Transverse colon (tissue), 4 donors: ENCODE data around the gene LRRC3C. TPM values are rescaled to one million over a fixed set of nuclear protein-coding genes. Genes with fewer than 3 reads are reported as not detected.

ENCODE experiments used
- DNase-seq: peaks from one replicate; pipeline ENCODE4 v3.0.0-alpha.2; 2019
- H3K27ac ChIP-seq, 4 donors: fragments of 200-600 bp; sonication (generic); 2 replicates each; pipeline ENCODE4 v1.5.1; 2016 to 2018; ENCODE audit warnings: inconsistent platforms in 4 of 4
- H3K27me3 ChIP-seq: fragments of 200-600 bp; sonication (generic); 2 replicates; pipeline ENCODE4 v1.5.1; 2017; ENCODE audit warnings: inconsistent platforms
- H3K36me3 ChIP-seq, 4 donors: fragments of 200-600 bp; sonication (generic); 2 replicates each; pipeline ENCODE4 v1.5.1; 2017 to 2019; ENCODE audit warnings: inconsistent platforms in 4 of 4
- H3K4me1 ChIP-seq, 4 donors: fragments of 200-600 bp; sonication (generic); 2 replicates each; pipeline ENCODE4 v1.5.1; 2017 to 2020; ENCODE audit warnings: inconsistent platforms in 4 of 4
- H3K4me3 ChIP-seq, 4 donors: fragments of 200-600 bp; sonication (generic); 1 replicate in 1 of 4; 2 replicates in 3 of 4; pipeline versions ENCODE4 v1.5.1 to v1.6.1; 2017 to 2019; ENCODE audit warnings: inconsistent platforms in 4 of 4
- H3K9me3 ChIP-seq, 2 donors: fragments of 200-600 bp; sonication (generic); 2 replicates each; pipeline ENCODE4 v1.5.1; 2017 to 2019; ENCODE audit warnings: inconsistent platforms in 2 of 2
- CTCF ChIP-seq, 5 experiments: fragments of 200-600 bp in 3 of 5; fragments of 450-650 bp in 2 of 5; sonication (generic) in 3 of 5; IDR thresholded peaks; 1 replicate in 2 of 5; 2 replicates in 3 of 5; pipeline ENCODE4 v1.5.1; 2016 to 2017; ENCODE audit warnings: antibody characterized with exemption in 5 of 5, inconsistent platforms in 3 of 5, mild to moderate bottlenecking in 2 of 5, moderate library complexity in 1 of 5
- EP300 ChIP-seq: sonication (generic); formaldehyde crosslinking; IDR thresholded peaks from one replicate; pipeline ENCODE4 v1.6.1; 2017; ENCODE audit warnings: antibody characterized with exemption, low read depth
- POLR2A ChIP-seq: fragments of 450-650 bp; IDR thresholded peaks from one replicate; pipeline ENCODE4 v1.6.1; 2016; ENCODE audit warnings: antibody characterized with exemption, mild to moderate bottlenecking, moderate library complexity
- POLR2AphosphoS5 ChIP-seq, 3 donors: sonication (generic); formaldehyde crosslinking; IDR thresholded peaks; one replicate each; pipeline ENCODE4 v1.6.1; 2016; ENCODE audit warnings: antibody characterized with exemption in 3 of 3
- WGBS, 2 donors: methylation state at CpG; one replicate each; pipeline ENCODE4 v1.1.5; 2018; ENCODE audit warnings: low coverage in 1 of 2; 5-methylcytosine and 5-hydroxymethylcytosine counted together
- in situ Hi-C, 4 donors: fragments of 200-750 bp; cut with MboI; loops; one replicate each; pipeline versions ENCODE4 v1.15.0 to v1.15.1; 2017; ENCODE audit warnings: low sequenced_read_pairs in 3 of 4, low pct_ligation_motif_present in 1 of 4, low pct_unique_long_range_greater_than_20kb in 1 of 4
- intact Hi-C: fragments of 100-400 bp; cut with DNase I; formaldehyde crosslinking; loops from one replicate; pipeline ENCODE4 v1.15.1; 2023; ENCODE audit warnings: low total_unique reads
- total RNA-seq, 4 donors: library from RNA; depleted of rRNA; stranded (reverse); fragments of >200 nt; gene quantifications; one replicate each; pipeline ENCODE4 v1.1.0, GENCODE V29; 2016

LRRC3C gene
- total RNA-seq, 4 donors from 2014 or later, result not detected

- TF ChIP-seq CTCF (IDR thresholded peaks at IDR 0.05) (no peak), EP300 (no peak), POLR2AphosphoS5 (IDR thresholded peaks at IDR 0.05) (no peak), POLR2A (no peak)
- DNase-seq, result no peak
- Histone ChIP-seq H3K4me3 (no peak within 1 kb of the TSS), H3K9me3 (no peaks in the 10 kb centered on the region), H3K36me3 (no peaks in the 10 kb centered on the region), H3K27ac (no peak within 1 kb of the TSS), H3K27me3 (no peaks in the 10 kb centered on the region), H3K4me1 (peaks cover 0 to 15% (median 11%) of the 10 kb centered on the region in 4 donors)
- intact Hi-C loops, result no loop called here
- WGBS, 2 donors, result 64% methylated on average over 6 of the region's 6 CpGs; no CpG with 5 or more reads in 1 of the 2 donors
- in situ Hi-C loops, result no loop called here
Measured at GRCh38 chr17:39962642-39963220, 35.2 kb downstream of the LRRC3C start, which contains the start of gene GSDMA. GSDMA (plus strand) TSS chr17:39963004; CDS start chr17:39965688, 2,684 bp downstream.

GRCh38 chr17:39963829-39964228 is 36.3 kb downstream of the LRRC3C start:
- Histone ChIP-seq H3K36me3 (no peaks in the 10 kb centered on the region), H3K4me1 (peaks cover 0 to 17% (median 13%) of the 10 kb centered on the region in 4 donors), H3K27me3 (no peaks in the 10 kb centered on the region), H3K27ac (no peak overlapping the region), H3K9me3 (no peaks in the 10 kb centered on the region), H3K4me3 (no peak overlapping the region)
- intact Hi-C loops, result no loop called here
- DNase-seq, result no peak
- 69% methylated on average over 6 of the region's 6 CpGs; no CpG with 5 or more reads in 1 of the 2 donors for WGBS, 2 donors
- TF ChIP-seq POLR2A (no peak), POLR2AphosphoS5 (IDR thresholded peaks at IDR 0.05) (no peak), CTCF (IDR thresholded peaks at IDR 0.05) (no peak), EP300 (no peak)
- in situ Hi-C loops, result no loop called here

GRCh38 chr17:39965017-39965699 is 37.6 kb downstream of the LRRC3C start:
- in situ Hi-C loops, result no loop called here

GRCh38 chr17:39966771-39967170 is 39.2 kb downstream of the LRRC3C start:
- WGBS, 2 donors, result 64% methylated on average over 6 of the region's 6 CpGs; no CpG with 5 or more reads in 1 of the 2 donors
- Histone ChIP-seq H3K4me3 (no peak overlapping the region), H3K9me3 (no peaks in the 10 kb centered on the region), H3K36me3 (no peaks in the 10 kb centered on the region), H3K27ac (no peak overlapping the region), H3K27me3 (no peaks in the 10 kb centered on the region), H3K4me1 (peaks cover 0 to 24% (median 16%) of the 10 kb centered on the region in 4 donors)
- intact Hi-C loops, result no loop called here
- no peak for TF ChIP-seq EP300
- TF ChIP-seq POLR2A, result no peak
- no peak for TF ChIP-seq CTCF (IDR thresholded peaks at IDR 0.05)
- no peak for TF ChIP-seq POLR2AphosphoS5 (IDR thresholded peaks at IDR 0.05)
- DNase-seq, result no peak
- in situ Hi-C loops, result no loop called here

More at GRCh38 chr17:39965017-39965699, 37.6 kb downstream of the LRRC3C start:
- no peak overlapping the region for H3K4me3 ChIP-seq
- H3K4me1 ChIP-seq, result peaks cover 0 to 23% (median 17%) of the 10 kb centered on the region in 4 donors
- WGBS, 2 donors, result 68 to 74% methylated on average over 2 to 8 of the region's 8 CpGs
- no peaks in the 10 kb centered on the region for H3K27me3 ChIP-seq
- no peak overlapping the region for H3K27ac ChIP-seq
- DNase-seq, result no peak
- no peaks in the 10 kb centered on the region for H3K36me3 ChIP-seq
- peak in 1 of 3 donors; percentile 31 for TF ChIP-seq POLR2AphosphoS5 (IDR thresholded peaks at IDR 0.05)
- no peak for TF ChIP-seq EP300
- intact Hi-C loops, result no loop called here
- no peaks in the 10 kb centered on the region for H3K9me3 ChIP-seq
